A549 (cell line): ENCODE results near the gene GGPS1. TPM values are rescaled to one million over a fixed set of nuclear protein-coding genes. Genes with fewer than 3 reads are reported as not detected.

Source experiments
- ATAC-seq, 2 experiments: fragments of 200-7000 bp in 1 of 2; fragments of >200 bp in 1 of 2; cut with Nextera tagmentation in 1 of 2; cut with Tn5 transposase in 1 of 2; 3 replicates each; pipeline versions ENCODE4 v1.8.0 to v1.9.1; 2018 to 2020; ENCODE audit warnings: mild to moderate bottlenecking in 1 of 2, moderate library complexity in 1 of 2
- CTCF ChIA-PET: fragments of 300-600 bp; sonication (Branson Sonifier 250); formaldehyde crosslinking; extraction: SDS; loops from one replicate; lab custom pipeline; 2021; ENCODE audit warnings: antibody characterized with exemption, inconsistent platforms; lab: Yijun Ruan, JAX
- POLR2A ChIA-PET: fragments of 350-600 bp; formaldehyde crosslinking; extraction: SDS; loops from one replicate; lab custom pipeline; 2021; ENCODE audit warnings: antibody characterized with exemption, inconsistent platforms; lab: Yijun Ruan, JAX
- DNase-seq, 2 experiments: peaks; one replicate each; pipeline versions ENCODE4 v3.0.0 to v3.0.0-alpha.2; 2011 to 2016; ENCODE audit warnings: low read depth in 1 of 2, low spot score in 1 of 2
- FAIRE-seq: peaks from 2 replicates; lab custom pipeline; 2011; peaks lifted over from hg19 to GRCh38; lab: Jason Lieb, UNC
- H3K27ac ChIP-seq, 2 experiments: fragments of >200 bp; sonication (Bioruptor Twin); formaldehyde crosslinking; 3 replicates each; pipeline ENCODE4 v1.5.1; 2016 to 2017
- H3K4me1 ChIP-seq: fragments of >200 bp; sonication (Bioruptor Twin); formaldehyde crosslinking; 3 replicates; pipeline ENCODE4 v1.6.1; 2016
- H3K4me2 ChIP-seq: fragments of >200 bp; sonication (Bioruptor Twin); formaldehyde crosslinking; 3 replicates; pipeline ENCODE4 v1.6.1; 2016
- H3K4me3 ChIP-seq: fragments of >200 bp; sonication (Bioruptor Twin); formaldehyde crosslinking; 3 replicates; pipeline ENCODE4 v1.5.1; 2016
- H3K9me3 ChIP-seq: fragments of >200 bp; sonication (Bioruptor Twin); formaldehyde crosslinking; 3 replicates; pipeline ENCODE4 v1.6.1; 2016
- CHD2 ChIP-seq: fragments of 150-350 bp; IDR thresholded peaks from 2 replicates; pipeline ENCODE4 v1.6.1; 2014; ENCODE audit warnings: low read length; ENCODE audit not compliant: partially characterized antibody
- CHD4 ChIP-seq: fragments of 200-600 bp; sonication (generic); IDR thresholded peaks from 2 replicates; pipeline ENCODE4 v1.6.1; 2016; ENCODE audit warnings: antibody characterized with exemption, mild to moderate bottlenecking, borderline replicate concordance
- CTCF ChIP-seq: fragments of >200 bp; sonication (Bioruptor Twin); formaldehyde crosslinking; IDR thresholded peaks from 3 replicates; pipeline ENCODE4 v1.5.1; 2016
- ESRRA ChIP-seq: fragments of 150-350 bp; IDR thresholded peaks from 2 replicates; pipeline ENCODE4 v1.6.1; 2014; ENCODE audit warnings: mild to moderate bottlenecking, low read length, borderline replicate concordance
- GATA3 ChIP-seq: IDR thresholded peaks from 2 replicates; pipeline ENCODE4 v1.6.1; 2012; ENCODE audit warnings: borderline replicate concordance
- HDAC2 ChIP-seq: fragments of 200-600 bp; sonication (generic); IDR thresholded peaks from 2 replicates; pipeline ENCODE4 v1.6.1; 2016
- JUNB ChIP-seq: fragments of >200 bp; sonication (Bioruptor Twin); formaldehyde crosslinking; IDR thresholded peaks from 2 replicates; pipeline ENCODE4 v1.6.1; 2016
- KDM5A ChIP-seq: fragments of 200-600 bp; sonication (generic); IDR thresholded peaks from 2 replicates; pipeline ENCODE4 v1.6.1; 2016; ENCODE audit warnings: antibody characterized with exemption, mild to moderate bottlenecking
- MAZ ChIP-seq: fragments of 150-350 bp; IDR thresholded peaks from 2 replicates; pipeline ENCODE4 v1.6.1; 2014; ENCODE audit warnings: antibody characterized with exemption, low read depth, low read length, borderline replicate concordance
- MYC ChIP-seq: IDR thresholded peaks from 2 replicates; pipeline ENCODE4 v1.6.1; 2012; ENCODE audit warnings: mild to moderate bottlenecking, inconsistent platforms, low read length, improper control_type of control experiment, borderline replicate concordance
- NFE2L2 ChIP-seq: fragments of 150-350 bp; conservative IDR thresholded peaks from 2 replicates; pipeline ENCODE4 v1.6.1; 2014; ENCODE audit warnings: low read length
- PHF8 ChIP-seq: fragments of 200-600 bp; sonication (generic); IDR thresholded peaks from 2 replicates; pipeline ENCODE4 v1.6.1; 2016; ENCODE audit warnings: low read depth, mild to moderate bottlenecking, antibody characterized with exemption, moderate library complexity, borderline replicate concordance
- POLR2A ChIP-seq: IDR thresholded peaks from 2 replicates; pipeline ENCODE4 v1.6.1; 2012; ENCODE audit warnings: mild to moderate bottlenecking, low read length
- RAD21 ChIP-seq, 2 experiments: fragments of >200 bp in 1 of 2; sonication (Bioruptor Twin) in 1 of 2; formaldehyde crosslinking in 1 of 2; IDR thresholded peaks in 1 of 2; conservative IDR thresholded peaks in 1 of 2; 2 replicates in 1 of 2; 3 replicates in 1 of 2; pipeline ENCODE4 v1.6.1; 2012 to 2018; ENCODE audit warnings: inconsistent platforms in 1 of 2
- RCOR1 ChIP-seq: fragments of 150-350 bp; IDR thresholded peaks from 2 replicates; pipeline ENCODE4 v1.6.1; 2014; ENCODE audit warnings: antibody characterized with exemption, low read length, low read depth
- SMC3 ChIP-seq: fragments of >200 bp; sonication (Bioruptor Twin); formaldehyde crosslinking; IDR thresholded peaks from 3 replicates; pipeline ENCODE4 v1.6.1; 2018; ENCODE audit warnings: inconsistent platforms
- USF2 ChIP-seq: fragments of 450-650 bp; IDR thresholded peaks from 2 replicates; pipeline ENCODE4 v1.6.1; 2014; ENCODE audit warnings: antibody characterized with exemption
- ZC3H11A ChIP-seq: fragments of 450-650 bp; IDR thresholded peaks from 2 replicates; pipeline ENCODE4 v1.6.1; 2014; ENCODE audit warnings: antibody characterized with exemption, mild to moderate bottlenecking
- ZNF302 ChIP-seq: fragments of 250-450 bp; sonication (Bioruptor Pico); IDR thresholded peaks from 2 replicates; pipeline ENCODE4 v1.9.0; 2021; ENCODE audit warnings: inconsistent platforms, mild to moderate bottlenecking, moderate library complexity
- WGBS: methylation state at CpG from one replicate; pipeline ENCODE4 v1.1.6; 2017; ENCODE audit errors: missing lambda C conversion rate; 5-methylcytosine and 5-hydroxymethylcytosine counted together
- polyA plus RNA-seq, 4 experiments: library from polyadenylated mRNA; depleted of rRNA in 3 of 4; stranded (reverse); fragments of >200 nt; fragmentation: RNase III in 1 of 4; extraction: RNeasy Plus Mini Kit Qiagen cat#74134 plus additional on column Dnase treatment in 1 of 4; gene quantifications; 2 replicates in 3 of 4; 3 replicates in 1 of 4; pipeline ENCODE4 v1.2.3, GENCODE V29; 2011 to 2017
- TF ChIP-seq, protein P1 (sequence below): IDR thresholded peaks from 2 replicates; pipeline ENCODE4 v1.6.1; 2012

The GGPS1 gene
- polyA plus RNA-seq, 2 of the 4 experiments (the other 2 are of a cell fraction), result 27.5 to 58.5 TPM

DNA sequence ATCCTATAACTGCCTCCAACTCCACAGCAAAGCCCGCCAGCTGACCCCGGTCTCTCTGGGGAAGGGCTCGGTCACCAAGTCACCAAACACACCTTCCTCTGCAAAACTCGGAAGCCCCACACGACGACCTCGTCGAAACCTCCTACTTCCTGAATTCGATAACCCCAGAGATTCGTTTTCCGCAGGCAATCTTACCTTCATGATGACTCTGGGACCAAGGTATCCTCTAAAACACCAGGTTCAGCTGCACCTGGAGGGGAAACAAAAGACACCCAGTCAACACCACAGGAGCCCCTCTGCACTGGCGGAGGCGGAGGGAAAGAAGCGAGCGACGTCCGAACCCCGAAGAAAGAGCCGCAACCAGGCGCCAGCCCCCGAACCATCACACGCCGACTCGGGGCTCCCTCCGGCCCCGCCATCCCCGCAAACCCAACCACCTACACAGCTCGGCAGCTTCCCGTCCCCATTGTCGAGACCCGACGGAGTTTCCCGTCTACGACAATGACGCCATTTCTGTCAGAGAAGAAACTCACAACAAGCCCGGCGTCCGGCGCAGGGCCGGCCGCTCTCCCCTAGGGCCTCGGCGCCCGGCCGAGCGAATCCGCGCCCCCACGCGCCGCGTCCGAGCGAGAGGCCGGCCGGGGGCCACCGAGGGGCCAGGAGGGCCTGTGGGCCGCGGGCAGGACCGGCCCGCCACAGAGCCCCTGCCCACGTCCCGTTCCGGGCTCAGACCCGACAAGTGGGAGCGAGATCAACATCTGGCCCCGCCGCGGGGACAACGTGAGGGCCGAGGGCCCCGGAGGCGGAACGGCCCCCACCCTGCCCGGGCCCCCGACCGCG is 1.4 kb upstream of the GGPS1 start:
- H3K4me3 ChIP-seq, result peak overlapping the region; percentile 96
- peak; percentile 0 to 31; a peak in 4 of 6 replicates for ATAC-seq
- 0% methylated on average over 53 of the region's 78 CpGs for WGBS
- H3K4me2 ChIP-seq, result peak overlapping the region; percentile 84
- peak overlapping the region; percentile 87 to 94 for H3K27ac ChIP-seq
- POLR2A ChIA-PET, result no interaction called here
- no peaks in the 10 kb centered on the region for H3K9me3 ChIP-seq
- H3K4me1 ChIP-seq, result peaks cover 41% of the 10 kb centered on the region
- peak; percentile 22 to 28 for DNase-seq
- CTCF ChIA-PET, result interaction anchor here (0.8 to 6.7 kb wide), 2 partner anchors 69 to 89 kb away, joined by 3 to 37 read pairs; no protein-coding TSS in a partner anchor
- TF ChIP-seq NFE2L2 (no peak), USF2 (no peak), KDM5A (0 out of 2 replicates have a peak, but pooled peaks have one; percentile 25), JUNB (no peak), SMC3 (0 out of 3 replicates have a peak, but pooled peaks have one; percentile 6), RAD21 (conservative IDR thresholded peaks at IDR 0.05 in 1 of 2, IDR thresholded peaks at IDR 0.05 in 1 of 2) (peak in 1 of 2 experiments; percentile 8; a peak in 1 of 5 replicates)
- FAIRE-seq, result no peak

GRCh38 chr1:235327559-235328270 is 655 bp upstream of the GGPS1 start, which contains the start of gene ARID4B:
Gene ARID4B, minus strand, starts transcription at chr1:235328179. Its CDS starts 1,260 bp downstream, at chr1:235326919.
- POLR2A ChIA-PET, result interaction anchor here (0.6 to 2.2 kb wide), 19 partner anchors 11 to 721 kb away, joined by 3 to 14 read pairs (median 4); partner anchors contain the start of genes B3GALNT2 and TBCE
- ATAC-seq, result peak; percentile 39 to 48
- H3K4me2 ChIP-seq, result peak within 1 kb of the TSS; percentile 91
- WGBS, result 2% methylated on average over 50 of the region's 58 CpGs
- CTCF ChIA-PET, result interaction anchor here (0.5 to 6.7 kb wide), 3 partner anchors 33 to 92 kb away, joined by 3 to 37 read pairs (median 3); no protein-coding TSS in a partner anchor
- TF ChIP-seq, protein P1, sequence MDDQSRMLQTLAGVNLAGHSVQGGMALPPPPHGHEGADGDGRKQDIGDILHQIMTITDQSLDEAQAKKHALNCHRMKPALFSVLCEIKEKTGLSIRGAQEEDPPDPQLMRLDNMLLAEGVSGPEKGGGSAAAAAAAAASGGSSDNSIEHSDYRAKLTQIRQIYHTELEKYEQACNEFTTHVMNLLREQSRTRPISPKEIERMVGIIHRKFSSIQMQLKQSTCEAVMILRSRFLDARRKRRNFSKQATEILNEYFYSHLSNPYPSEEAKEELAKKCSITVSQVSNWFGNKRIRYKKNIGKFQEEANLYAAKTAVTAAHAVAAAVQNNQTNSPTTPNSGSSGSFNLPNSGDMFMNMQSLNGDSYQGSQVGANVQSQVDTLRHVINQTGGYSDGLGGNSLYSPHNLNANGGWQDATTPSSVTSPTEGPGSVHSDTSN, result 0 out of 2 replicates have a peak, but pooled peaks have one; percentile 26
- TF ChIP-seq MYC (no peak), PHF8 (peak; percentile 72), KDM5A (peak; percentile 39; the same call in 1 of the 2 replicates), MAZ (peak; percentile 68; the same call in 1 of the 2 replicates), POLR2A (peak; percentile 76), CHD2 (no peak), SMC3 (no peak), ZC3H11A (0 out of 2 replicates have a peak, but pooled peaks have one; percentile 6)
- TF ChIP-seq, all 56 proteins: peak for 6
- peak within 1 kb of the TSS; percentile 88 to 94 for H3K27ac ChIP-seq
- FAIRE-seq (no peak), DNase-seq (peak in 1 of 2 experiments; percentile 31)
- peak within 1 kb of the TSS; percentile 96 for H3K4me3 ChIP-seq
- H3K4me1 ChIP-seq, result peaks cover 48% of the 10 kb centered on the region
- H3K9me3 ChIP-seq, result no peaks in the 10 kb centered on the region

GRCh38 chr1:235329139-235329902 is 951 bp downstream of the GGPS1 start:
- H3K4me3 ChIP-seq, result peak overlapping the region; percentile 65
- CTCF ChIA-PET, result interaction anchor here (0.6 to 6.7 kb wide), 4 partner anchors 10 to 156 kb away, joined by 3 to 37 read pairs (median 4); no protein-coding TSS in a partner anchor
- H3K27ac ChIP-seq, result peak overlapping the region; percentile 88 to 90
- POLR2A ChIA-PET, result interaction anchor here (0.6 to 2.2 kb wide), 9 partner anchors 8 to 168 kb away, joined by 3 to 14 read pairs (median 4); partner anchors contain the start of genes RBM34 and TBCE
- peak in 1 of 2 experiments; percentile 50 for DNase-seq
- peak overlapping the region; percentile 91 for H3K4me2 ChIP-seq
- no peaks in the 10 kb centered on the region for H3K9me3 ChIP-seq
- FAIRE-seq, result no peak
- ATAC-seq, result peak; percentile 7 to 14; a peak in 4 of 6 replicates
- peaks cover 48% of the 10 kb centered on the region for H3K4me1 ChIP-seq
- WGBS, result 3% methylated on average over 24 of the region's 24 CpGs
- 0 out of 3 replicates have a peak, but pooled peaks have one; percentile 7 for TF ChIP-seq CTCF
- no peak for TF ChIP-seq CHD4
- no peak for TF ChIP-seq HDAC2
- TF ChIP-seq ZNF302 (CRISPR knock-in tag), result no peak
- no peak for TF ChIP-seq GATA3
- peak; percentile 3; the same call in 1 of the 3 replicates for TF ChIP-seq SMC3
- TF ChIP-seq ESRRA, result no peak
- no peak for TF ChIP-seq RCOR1
